SK-N-SH treated with all-trans-retinoic acid at 6 μM for 48 hours (cell line): ENCODE measurements around the gene INSR.

Experiments used
- ATAC-seq: fragments of 200-7000 bp; cut with Tn5 transposase; 3 replicates; pipeline ENCODE4 v1.9.1; 2020; ENCODE audit warnings: mild to moderate bottlenecking, moderate library complexity
- ARNTL ChIP-seq: fragments of 450-650 bp; formaldehyde crosslinking; IDR thresholded peaks from 2 replicates; pipeline ENCODE4 v1.5.0; 2020; ENCODE audit warnings: low read depth, mild to moderate bottlenecking, moderate library complexity, borderline replicate concordance
- BACH2 ChIP-seq: fragments of 250-450 bp; sonication (Bioruptor Pico); IDR thresholded peaks from 2 replicates; pipeline ENCODE4 v1.9.0; 2021; ENCODE audit warnings: mild to moderate bottlenecking, borderline replicate concordance
- CREB5 ChIP-seq: fragments of 250-450 bp; sonication (Bioruptor Pico); IDR thresholded peaks from 2 replicates; pipeline ENCODE4 v1.5.1; 2020; ENCODE audit warnings: low read depth, mild to moderate bottlenecking, moderate library complexity
- CSDC2 ChIP-seq: fragments of 250-450 bp; sonication (Bioruptor Pico); IDR thresholded peaks from 2 replicates; pipeline ENCODE4 v1.5.0; 2020; ENCODE audit warnings: mild to moderate bottlenecking, moderate library complexity
- CSRNP3 ChIP-seq: fragments of 250-450 bp; sonication (Bioruptor Pico); IDR thresholded peaks from 2 replicates; pipeline ENCODE4 v1.5.1; 2021; ENCODE audit warnings: mild to moderate bottlenecking, moderate library complexity
- ESRRG ChIP-seq: fragments of 250-450 bp; sonication (Bioruptor Pico); IDR thresholded peaks from 2 replicates; pipeline ENCODE4 v1.6.1; 2021; ENCODE audit warnings: mild to moderate bottlenecking
- GLIS3 ChIP-seq: fragments of 250-450 bp; sonication (Bioruptor Pico); IDR thresholded peaks from 2 replicates; pipeline ENCODE4 v1.5.0; 2020; ENCODE audit warnings: mild to moderate bottlenecking, moderate library complexity
- ISL1 ChIP-seq: fragments of 250-450 bp; sonication (Bioruptor Pico); IDR thresholded peaks from 2 replicates; pipeline ENCODE4 v2.1.2; 2022; ENCODE audit warnings: mild to moderate bottlenecking, moderate library complexity
- OSR1 ChIP-seq: fragments of 250-450 bp; sonication (Bioruptor Pico); IDR thresholded peaks from 2 replicates; pipeline ENCODE4 v1.8.0; 2022; ENCODE audit warnings: moderate library complexity, mild to moderate bottlenecking, inconsistent platforms
- PPARA ChIP-seq: fragments of 250-450 bp; sonication (Bioruptor Pico); IDR thresholded peaks from 2 replicates; pipeline ENCODE4 v1.5.0; 2020; ENCODE audit warnings: mild to moderate bottlenecking, borderline replicate concordance
- RARB ChIP-seq: fragments of 250-450 bp; sonication (Bioruptor Pico); IDR thresholded peaks from 2 replicates; pipeline ENCODE4 v1.8.0; 2021; ENCODE audit warnings: mild to moderate bottlenecking, moderate library complexity
- TCF4 ChIP-seq: fragments of 250-450 bp; sonication (Bioruptor Pico); IDR thresholded peaks from 2 replicates; pipeline ENCODE4 v1.8.0; 2021; ENCODE audit warnings: mild to moderate bottlenecking, moderate library complexity, borderline replicate concordance
- TSHZ2 ChIP-seq: fragments of 250-450 bp; sonication (Bioruptor Pico); IDR thresholded peaks from 2 replicates; pipeline ENCODE4 v1.5.0; 2020; ENCODE audit warnings: mild to moderate bottlenecking, moderate library complexity
- ZC3H10 ChIP-seq: fragments of 250-450 bp; sonication (Bioruptor Pico); IDR thresholded peaks from 2 replicates; pipeline ENCODE4 v1.5.1; 2021; ENCODE audit warnings: mild to moderate bottlenecking, moderate library complexity
- ZFP3 ChIP-seq: fragments of 250-450 bp; sonication (Bioruptor Pico); IDR thresholded peaks from 2 replicates; pipeline ENCODE4 v1.5.0; 2020; ENCODE audit warnings: mild to moderate bottlenecking, moderate library complexity
- ZFP30 ChIP-seq: fragments of 450-650 bp; formaldehyde crosslinking; IDR thresholded peaks from 2 replicates; pipeline ENCODE4 v1.5.0; 2022; ENCODE audit warnings: mild to moderate bottlenecking, moderate library complexity
- ZNF565 ChIP-seq: fragments of 450-650 bp; formaldehyde crosslinking; conservative IDR thresholded peaks from 2 replicates; pipeline ENCODE4 v1.5.0; 2020; ENCODE audit warnings: low read depth, mild to moderate bottlenecking, moderate library complexity
- ZNF70 ChIP-seq: fragments of 450-650 bp; formaldehyde crosslinking; IDR thresholded peaks from 2 replicates; pipeline ENCODE4 v1.5.0; 2020; ENCODE audit warnings: mild to moderate bottlenecking, moderate library complexity
- ZNF8 ChIP-seq: fragments of 450-650 bp; formaldehyde crosslinking; IDR thresholded peaks from 2 replicates; pipeline ENCODE4 v1.5.0; 2020; ENCODE audit warnings: mild to moderate bottlenecking, moderate library complexity
- TF ChIP-seq, protein P1 (sequence below): fragments of 250-450 bp; sonication (Bioruptor Pico); IDR thresholded peaks from 2 replicates; pipeline ENCODE4 v1.8.0; 2020; ENCODE audit warnings: mild to moderate bottlenecking, moderate library complexity, borderline replicate concordance

The INSR gene

DNA sequence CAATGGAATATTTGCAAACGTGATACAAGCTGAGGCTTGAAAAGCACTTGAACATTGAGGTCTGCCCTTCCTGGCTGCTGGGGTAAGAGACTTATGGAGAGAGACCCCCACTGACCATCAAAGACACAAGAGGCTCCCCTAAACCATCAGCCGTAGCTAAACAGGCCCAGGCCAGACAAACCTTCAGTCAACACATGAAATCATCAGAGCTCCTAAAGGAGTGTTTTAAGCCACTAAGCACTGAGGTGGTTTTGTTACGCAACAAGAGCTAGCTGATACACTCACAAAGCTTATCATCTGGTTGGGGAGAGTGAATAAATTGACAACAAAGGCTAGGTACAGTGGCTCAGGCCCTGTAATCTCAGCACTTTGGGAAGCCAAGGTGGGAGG, 114.3 kb downstream of the INSR start:
- ATAC-seq: no peak
- TF ChIP-seq CSRNP3: no peak
- TF ChIP-seq, all 23 proteins: peak for 0

DNA sequence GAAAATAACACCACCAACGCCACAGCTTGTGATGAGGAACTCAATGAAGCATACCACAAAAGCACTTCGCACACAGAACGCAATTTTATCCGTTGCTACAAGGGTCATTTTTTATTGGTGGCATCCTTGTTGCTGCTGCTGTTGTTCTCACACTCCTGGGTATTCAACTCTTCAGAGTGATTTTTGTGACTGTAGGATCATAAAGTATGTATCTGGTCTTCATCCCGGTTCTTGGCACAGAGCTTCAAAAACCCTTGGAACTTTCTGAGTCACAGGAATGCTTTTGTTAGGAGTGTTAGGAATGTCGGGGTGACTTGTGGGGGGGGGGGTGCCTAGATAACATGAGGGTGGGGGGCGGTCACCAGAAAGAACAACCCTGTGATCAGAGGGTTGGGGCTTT, 116.3 kb downstream of the INSR start:
- TF ChIP-seq ISL1 (peak; percentile 8; the same call in 1 of the 2 replicates), OSR1 (CRISPR knock-in tag) (no peak), RARB (CRISPR knock-in tag) (no peak), ZFP30 (CRISPR knock-in tag) (no peak)
- ATAC-seq: peak; percentile 56; the same call in 2 of the 3 replicates

DNA sequence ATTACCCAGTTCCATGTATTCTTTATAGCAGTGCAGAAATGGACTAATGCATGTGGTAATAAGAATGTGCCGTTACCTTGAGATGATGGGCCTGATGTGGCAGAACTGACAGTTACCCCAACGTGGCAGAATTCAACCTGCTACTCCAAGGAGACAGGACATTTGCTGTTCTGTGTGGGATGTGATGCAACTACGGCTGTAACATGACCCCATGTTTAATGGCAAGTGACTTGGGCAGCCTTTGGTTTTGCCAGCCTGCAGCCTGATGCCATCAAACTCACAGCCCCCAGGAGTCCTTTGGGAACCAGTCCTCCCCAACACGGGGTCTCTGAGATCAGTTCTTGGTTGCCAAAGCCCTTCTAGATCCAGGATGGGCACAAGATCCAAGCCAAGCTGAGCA, 117.4 kb downstream of the INSR start:
- ATAC-seq: no peak
- TF ChIP-seq ISL1: no peak
- no peak for TF ChIP-seq RARB (CRISPR knock-in tag)
- TF ChIP-seq, protein P1, sequence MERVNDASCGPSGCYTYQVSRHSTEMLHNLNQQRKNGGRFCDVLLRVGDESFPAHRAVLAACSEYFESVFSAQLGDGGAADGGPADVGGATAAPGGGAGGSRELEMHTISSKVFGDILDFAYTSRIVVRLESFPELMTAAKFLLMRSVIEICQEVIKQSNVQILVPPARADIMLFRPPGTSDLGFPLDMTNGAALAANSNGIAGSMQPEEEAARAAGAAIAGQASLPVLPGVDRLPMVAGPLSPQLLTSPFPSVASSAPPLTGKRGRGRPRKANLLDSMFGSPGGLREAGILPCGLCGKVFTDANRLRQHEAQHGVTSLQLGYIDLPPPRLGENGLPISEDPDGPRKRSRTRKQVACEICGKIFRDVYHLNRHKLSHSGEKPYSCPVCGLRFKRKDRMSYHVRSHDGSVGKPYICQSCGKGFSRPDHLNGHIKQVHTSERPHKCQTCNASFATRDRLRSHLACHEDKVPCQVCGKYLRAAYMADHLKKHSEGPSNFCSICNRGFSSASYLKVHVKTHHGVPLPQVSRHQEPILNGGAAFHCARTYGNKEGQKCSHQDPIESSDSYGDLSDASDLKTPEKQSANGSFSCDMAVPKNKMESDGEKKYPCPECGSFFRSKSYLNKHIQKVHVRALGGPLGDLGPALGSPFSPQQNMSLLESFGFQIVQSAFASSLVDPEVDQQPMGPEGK (CRISPR knock-in tag): no peak
- no peak for TF ChIP-seq CSDC2
- TF ChIP-seq ZNF70 (CRISPR knock-in tag): no peak
- TF ChIP-seq OSR1 (CRISPR knock-in tag): no peak
- TF ChIP-seq ESRRG: no peak
- no peak for TF ChIP-seq ZNF8 (CRISPR knock-in tag)
- no peak for TF ChIP-seq TSHZ2
- no peak for TF ChIP-seq ZFP30 (CRISPR knock-in tag)
- no peak for TF ChIP-seq ZFP3 (CRISPR knock-in tag)
- TF ChIP-seq ZC3H10 (CRISPR knock-in tag): no peak
- no peak for TF ChIP-seq PPARA (CRISPR knock-in tag)
- no peak for TF ChIP-seq ZNF565 (CRISPR knock-in tag)
- no peak for TF ChIP-seq TCF4 (CRISPR knock-in tag)
- TF ChIP-seq ARNTL (CRISPR knock-in tag): no peak

DNA sequence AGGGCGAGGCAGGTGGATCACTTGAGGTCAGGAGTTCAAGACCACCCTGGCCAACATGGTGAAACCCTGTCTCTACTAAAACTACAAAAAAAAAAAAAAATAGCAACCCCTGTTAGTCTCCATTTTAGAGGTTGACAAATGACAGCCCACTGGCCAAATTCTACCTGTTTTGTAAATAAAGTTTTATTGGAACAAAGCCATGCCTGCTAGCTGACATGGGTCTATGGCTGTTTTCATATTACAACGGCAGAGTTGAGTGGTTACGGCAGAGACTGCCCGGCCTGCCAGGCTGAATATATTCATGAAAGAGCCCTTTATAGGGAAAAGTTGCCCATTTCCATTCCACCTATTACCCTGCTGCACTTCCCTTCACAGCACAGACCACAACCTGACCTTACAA, 121.4 kb downstream of the INSR start:
- no peak for TF ChIP-seq TCF4 (CRISPR knock-in tag)
- no peak for TF ChIP-seq ZNF565 (CRISPR knock-in tag)
- TF ChIP-seq CSDC2: no peak
- no peak for TF ChIP-seq PPARA (CRISPR knock-in tag)
- TF ChIP-seq ZC3H10 (CRISPR knock-in tag): no peak
- TF ChIP-seq ZNF70 (CRISPR knock-in tag): no peak
- TF ChIP-seq GLIS3: no peak
- TF ChIP-seq CSRNP3: no peak
- no peak for ATAC-seq

DNA sequence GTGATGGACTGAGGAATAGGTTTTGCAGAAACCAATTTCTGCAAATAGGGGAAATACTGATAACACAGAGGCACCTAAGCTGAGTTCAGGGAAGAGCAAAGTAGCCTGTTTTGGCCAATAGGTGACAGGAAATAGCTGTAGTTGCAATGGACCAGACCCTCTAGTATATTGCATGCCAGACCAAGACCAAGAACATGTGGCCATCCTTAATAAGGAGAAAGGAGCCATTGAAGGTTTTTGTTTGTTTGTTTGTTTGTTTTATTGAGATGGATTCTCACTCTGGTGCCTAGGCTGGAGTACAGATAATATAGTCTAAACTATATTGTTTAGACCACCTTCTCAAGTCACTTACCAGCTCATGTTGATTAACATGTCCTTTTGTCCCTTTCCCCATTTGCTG, 123.2 kb downstream of the INSR start:
- ATAC-seq: no peak
- TF ChIP-seq ESRRG (no peak), TCF4 (CRISPR knock-in tag) (no peak), ISL1 (no peak), CSRNP3 (no peak), OSR1 (CRISPR knock-in tag) (no peak), CSDC2 (no peak), ARNTL (CRISPR knock-in tag) (no peak), GLIS3 (no peak), ZC3H10 (CRISPR knock-in tag) (no peak), CREB5 (no peak), ZNF70 (CRISPR knock-in tag) (no peak), ZNF565 (CRISPR knock-in tag) (no peak), BACH2 (CRISPR knock-in tag) (no peak)
- TF ChIP-seq, protein P1 (CRISPR knock-in tag): no peak
